Measurements from ENCODE around the gene MINDY1. TPM values are rescaled to one million over a fixed set of nuclear protein-coding genes. Genes with fewer than 3 reads are reported as not detected.

MINDY1 gene
- total RNA-seq, 1 experiment from 2014 or later: 6.8 TPM

GRCh38 chr1:151032164-151032563 is 25.5 kb upstream of the MINDY1 start:
- H3K4me1 Mint-ChIP-seq: peaks cover 11 to 13% of the 10 kb centered on the region in 2 experiments
- H3K36me3 Mint-ChIP-seq (ENCODE audit: insufficient read depth in 1 of 3, low read depth in 3 of 3): peaks cover 26 to 54% (median 41%) of the 10 kb centered on the region in 3 experiments
- Histone ChIP-seq H3K23me2 (ENCODE audit: insufficient read length, low read depth, low read length, poor library complexity, severe bottlenecking) (no peaks in the 10 kb centered on the region), H2BK15ac (ENCODE audit: low read depth, low read length) (no peak overlapping the region), H2BK20ac (ENCODE audit: low read depth, low read length, poor library complexity, severe bottlenecking) (no peak overlapping the region), H2AFZ (ENCODE audit: low read length) (no peak overlapping the region), H3K18ac (ENCODE audit: insufficient read length, low read depth, low read length) (no peak overlapping the region), H3K4ac (ENCODE audit: low read depth, low read length) (no peak overlapping the region), H3K9ac (ENCODE audit: extremely low read depth, insufficient read length, low read length) (no peak overlapping the region), H3K14ac (ENCODE audit: insufficient read depth, low read length) (no peak overlapping the region), H2BK5ac (ENCODE audit: insufficient read length, low read length) (no peak overlapping the region), H3K56ac (ENCODE audit: insufficient read length, low read depth, low read length) (no peak overlapping the region), H3K27me3 (ENCODE audit: insufficient read depth, low read length) (no peaks in the 10 kb centered on the region), H2BK120ac (ENCODE audit: low read depth, low read length, poor library complexity, severe bottlenecking) (no peak overlapping the region), H3K79me1 (ENCODE audit: insufficient read depth, low read depth, low read length, poor library complexity, severe bottlenecking) (no peaks in the 10 kb centered on the region), H4K8ac (replicated peaks; ENCODE audit: insufficient read length, low read depth, low read length) (no peak overlapping the region), H3K4me1 (ENCODE audit: insufficient read depth, low read length) (no peaks in the 10 kb centered on the region; the same call in 1 of the 2 replicates), H4K20me1 (ENCODE audit: control insufficient read depth, insufficient read depth, insufficient read length) (no peaks in the 10 kb centered on the region), H2BK12ac (ENCODE audit: insufficient read length, low read depth, low read length) (no peak overlapping the region), H3K27ac (ENCODE audit: insufficient read length, low read depth, low read length) (no peak overlapping the region), H3K4me2 (ENCODE audit: insufficient read depth, insufficient read length, low read length) (no peak overlapping the region), H3K79me2 (ENCODE audit: insufficient read depth, low read length) (no peaks in the 10 kb centered on the region), H4K5ac (ENCODE audit: insufficient read length, low read depth, low read length) (no peak overlapping the region), H3K23ac (ENCODE audit: insufficient read length, low read depth, low read length) (no peak overlapping the region), H2AK5ac (ENCODE audit: insufficient read length, low read length) (no peak overlapping the region), H3K9me3 (ENCODE audit: control insufficient read depth, low read depth, low read length) (no peaks in the 10 kb centered on the region), H3T11ph (ENCODE audit: low read length) (no peak overlapping the region), H4K91ac (ENCODE audit: insufficient read length, low read depth, low read length) (no peak overlapping the region)
- no peaks in the 10 kb centered on the region for H3K9me3 Mint-ChIP-seq
- H3K27ac Mint-ChIP-seq: no peak overlapping the region
- H3K27me3 Mint-ChIP-seq (ENCODE audit: low read depth): no peaks in the 10 kb centered on the region
- H3K4me3 Mint-ChIP-seq: no peak overlapping the region
- TF ChIP-seq CTCF (conservative IDR thresholded peaks at IDR 0.05): no peak
- WGBS (ENCODE audit: extremely low coverage, insufficient read length, low lambda C conversion rate): no CpG with 5 or more reads among the region's 8 CpGs
- no peak for DNase-seq
